Testis (tissue), 3 donors: ENCODE results near the gene DKK1. TPM values are rescaled to one million over a fixed set of nuclear protein-coding genes. Genes with fewer than 3 reads are reported as not detected.
A peak's percentile ranks its signal among the peaks of the same experiment; 100 is the strongest.

Experiments used
- DNase-seq: peaks from one replicate; pipeline ENCODE4 v3.0.0-alpha.2; 2019
- H3K27ac ChIP-seq, 2 donors: fragments of 200-600 bp; sonication (generic); one replicate each; pipeline ENCODE4 v1.5.1; 2019
- H3K27me3 ChIP-seq: fragments of 200-600 bp; sonication (generic); one replicate; pipeline ENCODE4 v1.5.1; 2019
- H3K36me3 ChIP-seq: fragments of 200-600 bp; sonication (generic); one replicate; pipeline ENCODE4 v1.5.1; 2017; ENCODE audit warnings: low read depth; ENCODE audit errors: missing control alignments
- H3K4me1 ChIP-seq: fragments of 200-600 bp; sonication (generic); one replicate; pipeline ENCODE4 v1.5.1; 2019
- H3K4me3 ChIP-seq, 2 donors: fragments of 200-600 bp; sonication (generic); one replicate each; pipeline ENCODE4 v1.5.1; 2017 to 2019
- H3K9me3 ChIP-seq: fragments of 200-600 bp; sonication (generic); one replicate; pipeline ENCODE4 v1.5.1; 2017
- CTCF ChIP-seq, 3 experiments: fragments of 450-650 bp in 2 of 3; fragments of 200-600 bp in 1 of 3; sonication (generic) in 1 of 3; IDR thresholded peaks; one replicate each; pipeline ENCODE4 v1.5.1; 2016 to 2019; ENCODE audit warnings: antibody characterized with exemption in 3 of 3, mild to moderate bottlenecking in 2 of 3, moderate library complexity in 1 of 3
- POLR2A ChIP-seq: fragments of 450-650 bp; IDR thresholded peaks from one replicate; pipeline ENCODE4 v1.6.1; 2017; ENCODE audit warnings: antibody characterized with exemption, mild to moderate bottlenecking, moderate library complexity
- WGBS, 2 donors: methylation state at CpG; one replicate each; pipeline ENCODE4 v1.1.5; 2018; 5-methylcytosine and 5-hydroxymethylcytosine counted together
- intact Hi-C: fragments of 100-400 bp; cut with DNase I; formaldehyde crosslinking; loops from one replicate; pipeline ENCODE4 v1.15.1; 2023; ENCODE audit warnings: low total_unique reads
- polyA plus RNA-seq: library from polyadenylated mRNA; stranded (reverse); fragments of 350-450 nt; fragmentation: Illumina TruSeq; extraction: RNeasy Lipid Tissue Mini Kit (QIAGEN cat#74804); gene quantifications from one replicate; pipeline ENCODE4 v1.2.3, GENCODE V29; 2014; ENCODE audit warnings: low read depth, low replicate concordance; ENCODE audit not compliant: insufficient read depth
- total RNA-seq, 2 donors: library from RNA; depleted of rRNA; stranded (reverse); fragments of >200 nt; gene quantifications; one replicate each; pipeline ENCODE4 v1.2.3, GENCODE V29; 2016

The DKK1 gene
- total and polyA plus RNA-seq, 3 donors from 2014 or later: 0.69 to 4.1 (median 1.5) TPM

- DNase-seq: peak; percentile 73
- H3K9me3 ChIP-seq: no peaks in the 10 kb centered on the region
- H3K36me3 ChIP-seq: no peaks in the 10 kb centered on the region
- H3K4me3 ChIP-seq: peak overlapping the region; percentile 32 to 65
- H3K4me1 ChIP-seq: peaks cover 3% of the 10 kb centered on the region
- intact Hi-C loops: no loop called here
- WGBS, 2 donors: 1 to 3% methylated on average over 39 to 40 of the region's 40 CpGs
- TF ChIP-seq CTCF (IDR thresholded peaks at IDR 0.05): peak; percentile 48 to 61 (median 58)
- no peak for TF ChIP-seq POLR2A
- H3K27me3 ChIP-seq: no peaks in the 10 kb centered on the region
- H3K27ac ChIP-seq: no peak overlapping the region
Observed at GRCh38 chr10:52308251-52309031, 5.6 kb upstream of the DKK1 start.

GRCh38 chr10:52312942-52313255, 1.2 kb upstream of the DKK1 start:
- intact Hi-C loops: loop anchor here (10.0 kb wide), 1 partner anchor 172 kb away; no protein-coding TSS in a partner anchor

GRCh38 chr10:52313256-52313932, 687 bp upstream of the DKK1 start:
- intact Hi-C loops: loop anchor here (10.0 kb wide), 1 partner anchor 171 kb away; no protein-coding TSS in a partner anchor
- Histone ChIP-seq H3K4me1 (peaks cover 10% of the 10 kb centered on the region), H3K4me3 (peak overlapping the region in 1 of 2 donors; percentile 57), H3K36me3 (no peaks in the 10 kb centered on the region), H3K27ac (no peak overlapping the region), H3K27me3 (no peaks in the 10 kb centered on the region), H3K9me3 (no peaks in the 10 kb centered on the region)
- no peak for DNase-seq
- TF ChIP-seq CTCF (IDR thresholded peaks at IDR 0.05) (no peak), POLR2A (no peak)
- whole genome bisulfite sequencing, 2 donors: 9% methylated on average over 26 of the region's 26 CpGs

More at GRCh38 chr10:52312942-52313255, 1.2 kb upstream of the DKK1 start:
- 12% methylated on average over 3 of the region's 3 CpGs for WGBS, 2 donors
- Histone ChIP-seq H3K9me3 (no peaks in the 10 kb centered on the region), H3K36me3 (no peaks in the 10 kb centered on the region), H3K4me3 (no peak overlapping the region), H3K27ac (no peak overlapping the region), H3K27me3 (no peaks in the 10 kb centered on the region), H3K4me1 (peaks cover 10% of the 10 kb centered on the region)
- DNase-seq: no peak
- TF ChIP-seq POLR2A: no peak
- no peak for TF ChIP-seq CTCF (IDR thresholded peaks at IDR 0.05)

- H3K27ac ChIP-seq: no peak overlapping the region
- 10 to 20% methylated on average over 15 to 36 of the region's 36 CpGs for WGBS, 2 donors
- intact Hi-C loops: loop anchor here (10.0 kb wide), 1 partner anchor 170 kb away; no protein-coding TSS in a partner anchor
- peaks cover 10% of the 10 kb centered on the region for H3K4me1 ChIP-seq
- no peak for DNase-seq
- no peaks in the 10 kb centered on the region for H3K9me3 ChIP-seq
- no peaks in the 10 kb centered on the region for H3K36me3 ChIP-seq
- no peaks in the 10 kb centered on the region for H3K27me3 ChIP-seq
- peak overlapping the region; percentile 40 to 57 for H3K4me3 ChIP-seq
- TF ChIP-seq CTCF (IDR thresholded peaks at IDR 0.05) (no peak), POLR2A (no peak)
Observed at GRCh38 chr10:52314822-52315552, 906 bp downstream of the DKK1 start.
